NCI-H2196 treated with DMSO at 0.1 percent for 48 hours (cell line): Measurements from ENCODE around the gene MAP7D2.

Experiments
- DNase-seq: peaks from one replicate; lab custom pipeline; 2025; ENCODE audit not compliant: unreplicated experiment; lab: John Stamatoyannopoulos, UW

The MAP7D2 gene

DNA sequence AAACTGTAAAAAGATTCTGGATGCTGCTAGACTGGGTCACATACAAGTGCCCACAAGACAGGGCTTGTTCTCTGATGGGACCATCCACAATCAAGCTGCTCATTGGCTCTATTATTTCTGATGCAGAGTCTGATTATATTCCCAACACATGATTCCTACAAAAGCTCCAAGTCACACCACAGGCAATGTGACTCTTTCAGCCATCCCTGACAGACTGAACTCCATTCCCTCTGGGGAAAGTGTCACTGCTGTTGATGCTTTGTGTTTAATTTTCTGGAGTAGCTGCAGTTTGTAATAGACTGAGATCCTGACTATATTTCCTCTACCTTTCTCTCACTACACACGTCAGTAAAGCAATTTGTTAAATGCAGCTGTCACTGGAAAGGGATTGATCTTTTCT is 70.5 kb downstream of the MAP7D2 start:
- no peak for DNase-seq

DNA sequence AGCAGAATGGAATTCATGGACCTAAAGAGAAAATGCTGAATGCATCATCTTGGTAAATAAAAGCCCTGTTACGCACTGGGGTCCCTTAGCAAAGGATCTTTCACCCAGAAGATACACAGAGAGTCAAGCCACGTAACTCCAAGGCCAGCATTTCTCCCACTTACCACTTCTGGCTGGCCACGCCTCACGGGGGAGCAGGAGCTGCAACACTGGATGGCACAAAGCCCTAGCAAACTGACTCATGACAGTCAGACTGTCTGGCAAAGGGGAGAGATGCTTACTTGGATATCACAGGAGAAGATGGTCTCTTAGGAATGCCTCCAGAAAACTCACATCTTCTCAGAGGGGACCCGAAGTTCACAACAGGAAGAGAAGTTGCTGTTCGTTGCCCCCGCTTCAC is 74.5 kb downstream of the MAP7D2 start:
- no peak for DNase-seq

- no peak for DNase-seq
Measured at GRCh38 chrX:20038966-20039365, 77.7 kb downstream of the MAP7D2 start.

DNA sequence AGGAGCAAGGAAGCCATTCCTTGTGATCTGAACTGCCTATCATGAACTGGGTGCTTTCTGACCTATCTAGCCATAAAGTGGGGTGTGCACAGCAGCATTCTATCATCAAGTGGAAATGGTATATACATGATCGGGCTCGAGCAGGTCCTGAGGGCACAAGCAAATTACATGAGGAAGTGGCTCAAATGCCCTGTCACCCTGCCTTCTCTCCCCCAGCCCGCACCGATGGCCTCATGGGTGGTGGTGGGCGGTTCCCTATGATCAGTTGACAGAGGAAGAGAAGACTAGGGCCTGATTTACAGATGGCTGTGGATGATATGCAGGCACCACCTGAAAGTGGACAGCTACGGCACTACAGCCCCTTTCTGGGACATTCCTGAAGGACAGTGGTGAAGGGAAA is 79.5 kb downstream of the MAP7D2 start:
- no peak for DNase-seq

DNA sequence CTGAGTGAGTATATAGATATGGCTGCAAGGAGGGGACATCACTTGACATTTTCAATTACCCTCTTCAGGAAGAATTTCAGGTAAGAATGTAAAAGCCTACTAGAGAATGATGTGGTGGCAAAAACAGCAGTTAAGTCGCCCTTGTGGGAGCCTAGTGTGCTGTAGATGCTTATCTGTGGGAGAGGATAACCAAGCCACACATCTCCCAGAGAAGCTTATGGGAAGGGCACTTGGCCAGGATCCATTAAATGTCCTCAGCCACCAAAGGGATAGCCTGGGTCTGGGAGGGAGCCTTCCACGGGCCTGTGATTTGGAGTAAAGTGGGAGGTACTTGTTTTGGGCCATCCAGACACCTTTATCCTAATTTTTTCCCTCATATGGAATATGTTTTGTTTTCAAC is 84.5 kb downstream of the MAP7D2 start:
- no peak for DNase-seq

- DNase-seq, result no peak
Measured at GRCh38 chrX:20029728-20030127, 87.0 kb downstream of the MAP7D2 start.

DNA sequence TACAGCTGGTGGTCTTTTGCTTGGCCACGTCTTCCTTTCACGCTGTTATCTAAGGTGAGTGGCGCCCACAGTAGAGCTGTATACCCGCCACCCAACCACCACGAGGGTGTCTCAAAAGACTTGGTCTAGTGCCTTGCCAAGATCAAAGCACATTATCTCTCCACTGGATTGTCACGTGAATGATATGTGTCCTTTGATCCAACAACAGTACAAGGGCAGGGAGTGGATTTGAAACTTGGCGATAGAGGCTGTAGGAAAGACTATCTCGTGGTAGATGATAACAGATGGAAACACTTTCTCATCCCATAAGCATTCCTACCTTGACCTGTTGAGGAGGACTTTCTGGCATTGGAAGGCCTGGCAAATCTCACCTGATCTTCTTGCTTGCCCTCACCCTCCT is 88.1 kb downstream of the MAP7D2 start:
- no peak for DNase-seq

DNA sequence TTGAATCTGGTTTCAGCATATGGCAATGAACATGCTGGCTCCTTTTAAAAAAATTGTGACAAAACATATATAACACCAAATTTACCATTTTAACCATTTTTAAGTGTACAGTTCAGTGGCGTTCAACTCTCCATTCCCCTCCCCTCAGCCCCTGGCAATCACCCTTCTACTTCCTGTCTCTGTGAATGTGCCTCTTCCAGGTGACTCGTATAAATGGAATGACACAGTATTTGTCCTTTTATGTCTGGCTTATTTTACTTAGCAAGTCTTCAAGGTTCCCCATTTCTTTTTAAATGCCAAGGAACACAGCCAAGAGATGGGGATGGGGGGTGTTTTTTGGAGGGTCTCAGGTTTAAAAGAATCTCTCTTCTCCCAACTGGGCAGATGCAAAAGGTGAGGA is 90.4 kb downstream of the MAP7D2 start:
- no peak for DNase-seq

DNA sequence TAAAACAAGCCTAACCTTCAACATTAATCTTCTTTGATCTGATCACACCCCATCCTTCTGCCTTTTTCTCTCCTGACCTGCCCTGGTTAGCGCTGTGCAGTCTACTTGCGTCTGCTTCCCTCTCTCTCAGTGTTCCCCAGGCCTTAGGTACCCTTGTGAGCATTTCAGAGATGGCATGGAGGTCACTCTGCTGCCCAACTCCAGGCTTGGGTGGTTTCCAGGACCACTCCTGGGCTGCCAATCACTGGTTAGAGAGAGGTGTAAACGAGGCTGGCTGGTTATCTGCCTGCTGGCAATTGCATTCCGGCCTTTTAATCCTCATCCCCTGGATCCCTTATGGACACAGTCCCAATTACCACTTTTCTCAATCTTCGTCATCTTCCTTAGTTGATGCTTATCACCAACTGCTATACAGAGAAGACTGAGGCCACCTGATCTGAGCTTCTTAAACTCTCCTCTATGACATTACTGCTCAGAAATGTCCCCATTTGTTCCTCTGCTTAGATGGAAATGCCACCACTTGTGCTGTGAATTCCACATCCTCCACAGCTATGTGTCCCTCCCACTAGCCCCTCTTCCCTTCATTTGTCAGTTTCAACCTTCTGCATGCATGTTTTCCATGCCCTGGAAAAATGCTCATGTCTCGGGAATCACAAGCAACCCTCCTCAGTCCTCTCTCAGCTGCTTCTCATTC is 96.9 kb downstream of the MAP7D2 start:
- no peak for DNase-seq

- no peak for DNase-seq
Measured at GRCh38 chrX:20016616-20016945, 100.1 kb downstream of the MAP7D2 start.

DNA sequence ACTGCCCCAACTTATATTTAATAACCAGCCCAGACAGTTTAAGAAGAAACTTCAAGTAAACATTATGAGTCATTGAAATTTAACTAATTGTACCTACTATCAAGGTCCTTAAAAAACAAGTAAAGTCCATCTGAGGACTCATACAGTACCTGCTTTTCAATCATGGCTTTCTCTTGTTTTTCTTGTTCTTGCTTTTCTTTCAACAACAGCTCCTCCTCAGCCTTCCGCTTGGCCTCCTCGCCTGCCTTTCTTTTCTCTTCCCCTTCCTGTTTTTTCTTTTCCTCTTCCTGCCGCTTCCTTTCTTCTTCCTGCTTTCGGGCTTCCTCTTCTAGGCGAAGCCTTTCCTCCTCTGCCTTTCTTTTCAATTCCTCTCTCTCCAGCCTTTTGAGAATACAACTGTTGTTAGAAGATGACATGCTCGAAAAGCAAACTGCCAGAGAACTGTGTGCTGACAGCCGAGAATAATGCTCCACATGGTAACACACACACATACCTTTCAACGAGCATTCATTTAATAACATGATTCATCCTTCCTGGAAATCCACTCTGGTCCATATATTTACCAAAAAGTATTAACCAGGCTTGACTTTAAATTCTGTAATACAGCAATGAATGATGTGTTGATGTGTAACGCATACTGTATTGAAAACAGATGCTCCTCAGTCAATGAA is 100.6 kb downstream of the MAP7D2 start:
- no peak for DNase-seq

DNA sequence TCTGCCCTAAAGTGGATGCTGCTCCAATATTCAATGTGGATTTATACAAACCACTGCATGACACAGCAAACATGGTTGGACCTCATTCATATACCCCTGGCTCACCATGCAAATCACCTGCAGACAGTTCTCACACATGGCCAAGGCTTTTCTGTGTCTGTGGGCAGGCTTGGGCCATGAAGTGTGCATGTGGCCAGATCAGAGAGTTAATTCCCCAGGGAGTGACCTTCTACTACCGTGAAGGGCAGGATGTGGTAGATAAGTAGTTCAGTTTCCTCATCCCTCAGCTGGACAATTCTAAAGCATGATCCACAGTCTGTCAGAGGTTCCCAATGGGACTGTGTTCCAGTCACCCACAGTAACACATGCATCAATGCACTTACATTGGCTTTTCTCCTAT is 101.3 kb downstream of the MAP7D2 start:
- no peak for DNase-seq

- no peak for DNase-seq
Measured at GRCh38 chrX:20011608-20012007, 105.1 kb downstream of the MAP7D2 start.

DNA sequence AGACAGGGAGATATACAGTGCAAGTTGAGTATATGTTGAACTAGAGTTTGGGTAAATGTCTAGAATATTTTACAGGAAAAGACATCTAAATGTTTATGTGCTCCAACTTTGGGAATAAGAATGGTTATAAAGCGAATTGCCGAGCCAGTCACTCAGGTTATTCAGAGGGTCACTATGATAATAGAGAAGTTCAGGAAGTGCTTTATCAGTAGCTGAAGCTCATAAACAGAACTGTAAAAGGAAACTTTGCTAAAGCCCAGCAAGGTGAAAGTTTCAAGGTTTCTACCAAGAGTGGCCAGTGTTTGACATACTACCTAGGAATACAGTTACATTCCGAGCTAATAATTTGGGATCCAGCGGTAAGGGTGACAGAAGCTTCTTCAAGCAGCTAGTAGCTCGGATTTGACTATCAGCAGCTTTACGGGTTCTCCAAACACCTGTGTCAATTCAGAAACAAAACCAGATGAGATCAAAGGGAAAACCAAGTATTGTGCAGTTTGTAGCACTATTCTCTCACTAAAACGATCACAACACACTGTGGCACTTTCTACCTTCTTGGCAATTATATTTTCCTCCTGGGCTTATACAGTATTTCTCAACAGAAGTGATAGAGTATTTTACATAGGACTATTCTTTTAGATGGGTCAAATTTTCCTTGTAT is 108.6 kb downstream of the MAP7D2 start:
- no peak for DNase-seq

GRCh38 chrX:20005883-20006282 is 110.8 kb downstream of the MAP7D2 start:
- DNase-seq, result no peak

GRCh38 chrX:20001588-20001987 is 115.1 kb downstream of the MAP7D2 start:
- DNase-seq, result no peak

DNA sequence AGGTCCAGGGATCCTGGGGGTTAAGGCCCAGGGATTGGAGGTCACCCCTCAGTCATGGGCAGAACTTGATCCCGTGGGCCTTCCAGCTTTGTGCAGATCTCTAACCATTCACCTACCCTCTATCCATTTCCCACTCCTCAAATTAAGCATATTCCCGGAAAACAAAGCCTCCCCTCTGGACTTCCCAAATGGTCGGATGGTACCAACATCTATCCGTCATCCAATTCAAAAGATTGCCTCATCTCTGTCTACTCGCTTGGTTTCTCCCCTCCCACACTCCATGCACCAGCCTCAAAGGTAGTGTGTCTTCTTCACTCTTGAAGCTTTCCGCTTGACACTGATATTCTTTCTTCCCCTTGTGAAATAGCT is 125.4 kb downstream of the MAP7D2 start:
- no peak for DNase-seq

- peak; percentile 75 for DNase-seq
Measured at GRCh38 chrX:19990556-19991349, 126.0 kb downstream of the MAP7D2 start, which contains the start of gene BCLAF3. Gene BCLAF3 (minus strand): TSS chrX:19991061. CDS start chrX:19970264, 20,797 bp downstream.

GRCh38 chrX:19990151-19990555 is 126.6 kb downstream of the MAP7D2 start:
- no peak for DNase-seq

DNA sequence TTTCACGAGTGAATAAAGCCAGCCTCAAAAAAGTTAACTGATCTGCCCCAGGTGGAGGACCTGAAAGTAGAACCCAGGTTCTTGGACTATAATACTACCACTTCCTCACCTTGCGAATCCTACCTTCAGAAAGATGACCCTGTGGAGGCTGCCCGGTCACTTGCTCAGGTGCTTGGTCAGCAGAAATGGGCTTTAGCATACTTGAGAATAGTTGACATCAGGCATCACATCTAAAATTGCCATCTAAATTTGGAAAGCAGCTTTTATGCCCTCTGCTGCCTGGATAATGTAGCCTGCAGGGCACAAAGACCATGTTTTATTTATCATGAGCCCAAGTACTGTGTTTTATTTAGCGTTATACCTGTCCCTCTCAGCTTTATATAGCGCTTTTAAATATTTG is 128.9 kb downstream of the MAP7D2 start:
- no peak for DNase-seq

DNA sequence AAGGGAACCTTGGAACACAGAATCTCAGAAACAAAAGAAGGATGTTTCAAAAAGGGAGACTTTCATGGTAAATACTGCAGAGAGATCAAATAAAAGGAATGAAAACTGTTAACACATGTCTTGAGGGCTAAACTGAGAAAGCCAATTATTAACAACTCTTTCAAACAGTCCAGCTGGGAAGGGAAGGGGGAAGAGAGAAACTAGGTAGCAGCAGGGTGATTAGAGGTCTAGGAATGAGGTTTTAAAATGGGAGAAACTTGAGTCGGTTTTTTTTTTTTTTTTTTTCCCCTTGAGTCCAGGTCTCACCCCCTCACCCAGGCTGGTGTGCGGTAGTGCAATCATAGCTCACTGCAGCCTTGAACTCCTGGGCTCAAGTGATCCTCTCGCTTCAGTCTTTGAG is 130.2 kb downstream of the MAP7D2 start:
- DNase-seq, result no peak

- no peak for DNase-seq
Measured at GRCh38 chrX:19981947-19982346, 134.8 kb downstream of the MAP7D2 start.
